HepG2 (cell line): ENCODE results near the gene ZC3H4. TPM values are rescaled to one million over a fixed set of nuclear protein-coding genes. Genes with fewer than 3 reads are reported as not detected.

Experiments
- DMTF1 ChIP-seq: sonication (generic); formaldehyde crosslinking; IDR thresholded peaks from 2 replicates; pipeline ENCODE4 v1.4.0; 2020; ENCODE audit warnings: mild to moderate bottlenecking, missing genetic modification reagents
- FLYWCH1 ChIP-seq: sonication (generic); formaldehyde crosslinking; IDR thresholded peaks from 2 replicates; pipeline ENCODE4 v1.8.1; 2023; ENCODE audit warnings: mild to moderate bottlenecking, missing genetic modification reagents
- FOSL1 ChIP-seq: sonication (generic); formaldehyde crosslinking; IDR thresholded peaks from 2 replicates; pipeline ENCODE4 v1.9.0; 2021; ENCODE audit warnings: missing genetic modification reagents, borderline replicate concordance
- FOXA1 ChIP-seq, 2 experiments: fragments of 450-650 bp in 1 of 2; sonication (generic) in 1 of 2; formaldehyde crosslinking in 1 of 2; IDR thresholded peaks; 2 replicates each; pipeline versions ENCODE4 v1.4.0 to v1.6.1; 2016 to 2020; ENCODE audit warnings: missing genetic modification reagents in 1 of 2
- GLMP ChIP-seq: sonication (generic); formaldehyde crosslinking; IDR thresholded peaks from 2 replicates; pipeline ENCODE4 v1.9.0; 2021; ENCODE audit warnings: missing genetic modification reagents, mild to moderate bottlenecking, borderline replicate concordance
- HOMEZ ChIP-seq: IDR thresholded peaks from 2 replicates; pipeline ENCODE4 v1.6.1; 2016; ENCODE audit warnings: low read depth
- HOXA5 ChIP-seq: sonication (generic); formaldehyde crosslinking; IDR thresholded peaks from 2 replicates; pipeline ENCODE4 v1.4.0; 2020; ENCODE audit warnings: missing genetic modification reagents
- JDP2 ChIP-seq: sonication (generic); formaldehyde crosslinking; IDR thresholded peaks from 2 replicates; pipeline ENCODE4 v1.8.1; 2022; ENCODE audit warnings: missing genetic modification reagents, borderline replicate concordance
- KDM3A ChIP-seq: IDR thresholded peaks from 2 replicates; pipeline ENCODE4 v1.6.1; 2018; ENCODE audit warnings: low read depth, missing compliant biosample characterization
- KLF11 ChIP-seq: IDR thresholded peaks from 2 replicates; pipeline ENCODE4 v1.6.1; 2016; ENCODE audit warnings: missing compliant biosample characterization
- MIXL1 ChIP-seq: IDR thresholded peaks from 2 replicates; pipeline ENCODE4 v1.6.1; 2016
- SAFB2 ChIP-seq: sonication (generic); formaldehyde crosslinking; IDR thresholded peaks from 2 replicates; pipeline ENCODE4 v1.5.1; 2020; ENCODE audit warnings: missing genetic modification reagents, low read depth, mild to moderate bottlenecking, borderline replicate concordance
- TERF1 ChIP-seq: sonication (generic); formaldehyde crosslinking; IDR thresholded peaks from 2 replicates; pipeline ENCODE4 v1.8.0; 2022; ENCODE audit warnings: mild to moderate bottlenecking, missing genetic modification reagents, moderate library complexity
- ZNF18 ChIP-seq: sonication (generic); formaldehyde crosslinking; IDR thresholded peaks from 2 replicates; pipeline ENCODE4 v1.8.0; 2022; ENCODE audit warnings: mild to moderate bottlenecking, missing genetic modification reagents; ENCODE audit not compliant: insufficient replicate concordance
- ZNF263 ChIP-seq: sonication (generic); formaldehyde crosslinking; IDR thresholded peaks from 2 replicates; pipeline ENCODE4 v1.4.0; 2020; ENCODE audit warnings: missing genetic modification reagents
- ZNF468 ChIP-seq: sonication (generic); formaldehyde crosslinking; IDR thresholded peaks from 2 replicates; pipeline ENCODE4 v1.8.0; 2022; ENCODE audit warnings: mild to moderate bottlenecking, moderate library complexity, missing genetic modification reagents
- ZNF510 ChIP-seq: sonication (generic); formaldehyde crosslinking; IDR thresholded peaks from 2 replicates; pipeline ENCODE4 v1.4.0; 2020; ENCODE audit warnings: low read depth, mild to moderate bottlenecking, missing genetic modification reagents
- ZNF547 ChIP-seq: sonication (generic); formaldehyde crosslinking; IDR thresholded peaks from 2 replicates; pipeline ENCODE4 v1.5.1; 2020; ENCODE audit warnings: mild to moderate bottlenecking, missing genetic modification reagents
- ZNF556 ChIP-seq: sonication (generic); formaldehyde crosslinking; IDR thresholded peaks from 2 replicates; pipeline ENCODE4 v1.4.0; 2020; ENCODE audit warnings: mild to moderate bottlenecking, missing genetic modification reagents, borderline replicate concordance
- ZNF670 ChIP-seq: sonication (generic); formaldehyde crosslinking; IDR thresholded peaks from 2 replicates; pipeline ENCODE4 v1.8.0; 2022; ENCODE audit warnings: mild to moderate bottlenecking, missing genetic modification reagents, borderline replicate concordance
- ZNF713 ChIP-seq: sonication (generic); formaldehyde crosslinking; IDR thresholded peaks from 2 replicates; pipeline ENCODE4 v1.4.0; 2020; ENCODE audit warnings: mild to moderate bottlenecking, missing genetic modification reagents
- polyA plus RNA-seq, 8 experiments: library from polyadenylated mRNA; depleted of rRNA in 3 of 8; stranded (reverse) in 7 of 8; unstranded in 1 of 8; fragments of >200 nt; fragmentation: Illumina TruSeq in 4 of 8; extraction: Trizol in 4 of 8; gene quantifications; 2 replicates each; pipeline versions ENCODE4 v1.2.1 to v1.2.3, GENCODE V29; 2011 to 2016; ENCODE audit warnings: low read depth in 4 of 8, missing spikeins in 1 of 8, mixed read lengths in 1 of 8; ENCODE audit not compliant: insufficient read depth in 1 of 8
- total RNA-seq, 5 experiments: library from RNA; depleted of rRNA; stranded (reverse); fragments of >200 nt; fragmentation: Illumina TruSeq; extraction: Trizol; gene quantifications; 2 replicates each; pipeline ENCODE4 v1.2.3, GENCODE V29; 2016; ENCODE audit warnings: low read depth in 1 of 5

Gene ZC3H4
- total and polyA plus RNA-seq, 2 of the 13 experiments (the other 11 are each of a cell fraction or from before 2014, with no cell fraction given): 1.8 to 10.7 TPM

GRCh38 chr19:47112997-47113849 lies at the start of gene ZC3H4 (continued):
- peak; percentile 55 for TF ChIP-seq ZNF18 (CRISPR knock-in tag)
- TF ChIP-seq FLYWCH1 (CRISPR knock-in tag): no peak
- no peak for TF ChIP-seq GLMP (CRISPR knock-in tag)
- peak; percentile 58 for TF ChIP-seq HOXA5 (CRISPR knock-in tag)
- no peak for TF ChIP-seq DMTF1 (CRISPR knock-in tag)
- no peak for TF ChIP-seq JDP2 (CRISPR knock-in tag)
- 0 out of 2 replicates have a peak, but pooled peaks have one; percentile 28 for TF ChIP-seq KLF11 (CRISPR knock-in tag)
- TF ChIP-seq ZNF556: no peak
- TF ChIP-seq ZNF670 (CRISPR knock-in tag): peak; percentile 34; the same call in 1 of the 2 replicates
- TF ChIP-seq ZNF547 (CRISPR knock-in tag): peak; percentile 66
- no peak for TF ChIP-seq FOXA1 (IDR thresholded peaks at IDR 0.05)
- peak; percentile 34; the same call in 1 of the 2 replicates for TF ChIP-seq FOXA1 (CRISPR knock-in tag; IDR thresholded peaks at IDR 0.05)
- TF ChIP-seq MIXL1: peak; percentile 77
- no peak for TF ChIP-seq TERF1 (CRISPR knock-in tag)
- 0 out of 2 replicates have a peak, but pooled peaks have one; percentile 21 for TF ChIP-seq ZNF510 (CRISPR knock-in tag)
- TF ChIP-seq KDM3A (CRISPR knock-in tag): peak; percentile 56; the same call in 1 of the 2 replicates
- TF ChIP-seq ZNF468 (CRISPR knock-in tag): no peak
- no peak for TF ChIP-seq ZNF713 (CRISPR knock-in tag)
- no peak for TF ChIP-seq FOSL1 (CRISPR knock-in tag)
- TF ChIP-seq SAFB2 (CRISPR knock-in tag): 0 out of 2 replicates have a peak, but pooled peaks have one; percentile 17
- TF ChIP-seq ZNF263: peak; percentile 58; the same call in 1 of the 2 replicates
- TF ChIP-seq HOMEZ (CRISPR knock-in tag): no peak
